ENCODE results near the gene SPON1. TPM values are rescaled to one million over a fixed set of nuclear protein-coding genes. Genes with fewer than 3 reads are reported as not detected.

SPON1 gene
- total and polyA plus RNA-seq, 11 donors: 1.6 to 20.0 (median 6.8) TPM

GRCh38 chr11:14269692-14270573 lies 307.4 kb downstream of the SPON1 start:
- Histone ChIP-seq H3K4me3 (no peak overlapping the region), H3K27me3 (no peaks in the 10 kb centered on the region), H3K9me3 (no peaks in the 10 kb centered on the region), H3K36me3 (peaks cover 0 to 15% (median 6%) of the 10 kb centered on the region in 9 donors), H3K4me1 (peaks cover 0 to 16% (median 0%) of the 10 kb centered on the region in 12 donors), H3K27ac (no peak overlapping the region)
- WGBS, 4 donors: 87 to 91% (median 89%) methylated on average over 5 of the region's 5 CpGs
- DNase-seq (no peak), ATAC-seq (no peak)
- intact Hi-C loops (cut with DNase I): no loop called here
- TF ChIP-seq POLR2A (IDR thresholded peaks at IDR 0.05): no peak
- TF ChIP-seq, protein P1, sequence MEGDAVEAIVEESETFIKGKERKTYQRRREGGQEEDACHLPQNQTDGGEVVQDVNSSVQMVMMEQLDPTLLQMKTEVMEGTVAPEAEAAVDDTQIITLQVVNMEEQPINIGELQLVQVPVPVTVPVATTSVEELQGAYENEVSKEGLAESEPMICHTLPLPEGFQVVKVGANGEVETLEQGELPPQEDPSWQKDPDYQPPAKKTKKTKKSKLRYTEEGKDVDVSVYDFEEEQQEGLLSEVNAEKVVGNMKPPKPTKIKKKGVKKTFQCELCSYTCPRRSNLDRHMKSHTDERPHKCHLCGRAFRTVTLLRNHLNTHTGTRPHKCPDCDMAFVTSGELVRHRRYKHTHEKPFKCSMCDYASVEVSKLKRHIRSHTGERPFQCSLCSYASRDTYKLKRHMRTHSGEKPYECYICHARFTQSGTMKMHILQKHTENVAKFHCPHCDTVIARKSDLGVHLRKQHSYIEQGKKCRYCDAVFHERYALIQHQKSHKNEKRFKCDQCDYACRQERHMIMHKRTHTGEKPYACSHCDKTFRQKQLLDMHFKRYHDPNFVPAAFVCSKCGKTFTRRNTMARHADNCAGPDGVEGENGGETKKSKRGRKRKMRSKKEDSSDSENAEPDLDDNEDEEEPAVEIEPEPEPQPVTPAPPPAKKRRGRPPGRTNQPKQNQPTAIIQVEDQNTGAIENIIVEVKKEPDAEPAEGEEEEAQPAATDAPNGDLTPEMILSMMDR (IDR thresholded peaks at IDR 0.05): no peak

DNA sequence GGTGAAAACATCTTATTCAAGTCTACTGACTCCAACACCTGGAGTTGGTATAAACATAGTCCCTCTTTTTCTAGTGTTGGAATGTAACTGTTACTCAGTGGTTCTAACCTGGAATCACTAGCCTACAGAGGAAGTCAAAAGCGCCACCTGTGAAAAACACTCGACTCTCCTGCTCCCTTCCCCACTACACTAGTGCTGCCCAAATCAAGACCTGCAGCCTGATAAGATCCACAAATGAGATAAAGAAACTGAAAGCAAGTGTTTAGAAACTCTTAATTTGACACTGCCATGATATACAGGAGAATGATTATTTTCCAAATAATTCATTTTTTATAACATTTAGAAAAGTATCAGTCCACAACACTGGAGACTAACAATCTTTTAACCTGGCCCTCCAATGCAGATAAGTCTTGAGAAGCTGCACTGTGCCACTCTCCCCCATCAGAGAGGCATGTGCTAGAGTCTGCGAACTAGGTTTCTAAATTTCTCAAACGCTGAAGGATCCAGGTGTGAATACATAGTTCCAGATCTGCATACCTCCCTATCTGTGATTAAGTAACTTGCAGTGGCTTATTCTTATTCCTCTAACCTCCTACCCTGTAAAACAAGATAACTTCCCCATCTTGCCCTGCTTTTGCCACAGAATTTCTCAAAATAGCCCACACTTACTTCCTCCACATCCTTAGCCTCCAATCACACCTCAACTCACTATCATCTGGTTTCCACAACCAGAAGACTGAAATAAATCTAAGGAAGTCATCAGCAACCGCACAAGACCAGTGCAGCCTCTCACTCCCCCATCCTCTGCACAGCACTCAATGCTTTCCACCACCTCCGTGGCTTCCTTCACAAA lies 308.4 kb downstream of the SPON1 start:
- H3K36me3 ChIP-seq: peaks cover 0 to 5% (median 0%) of the 10 kb centered on the region in 9 donors
- H3K4me3 ChIP-seq: no peak overlapping the region
- H3K4me1 ChIP-seq: peaks cover 0 to 16% (median 0%) of the 10 kb centered on the region in 12 donors
- no peaks in the 10 kb centered on the region for H3K27me3 ChIP-seq
- intact Hi-C loops (cut with DNase I): no loop called here
- ATAC-seq (no peak), DNase-seq (no peak)
- H3K27ac ChIP-seq: no peak overlapping the region
- H3K9me3 ChIP-seq: no peaks in the 10 kb centered on the region
- WGBS, 4 donors: 54 to 62% (median 59%) methylated on average over 6 of the region's 6 CpGs
- TF ChIP-seq, protein P1 (IDR thresholded peaks at IDR 0.05): no peak
- no peak for TF ChIP-seq POLR2A (IDR thresholded peaks at IDR 0.05)

DNA sequence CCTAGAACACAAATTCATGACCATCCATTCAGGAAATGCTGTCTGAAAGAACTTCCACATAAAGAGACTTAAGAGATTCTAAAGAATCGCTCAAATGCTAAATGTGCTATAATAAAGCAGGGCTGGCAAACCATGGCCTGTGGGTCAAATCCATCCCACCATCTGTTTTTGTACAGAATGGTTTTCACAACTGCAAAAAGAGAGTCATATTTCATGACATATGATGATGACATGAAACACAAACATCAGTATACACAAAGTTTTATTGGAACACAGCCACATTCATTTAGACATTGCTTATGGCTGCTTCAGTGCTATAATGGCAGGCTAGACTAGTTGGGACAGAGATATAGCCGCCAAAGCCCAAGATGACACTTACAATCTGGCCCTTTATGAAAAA lies 311.4 kb downstream of the SPON1 start:
- no peak for ATAC-seq

More for the DNA sequence above, 311.4 kb downstream of the SPON1 start:
- whole genome bisulfite sequencing, 4 donors: 89 to 99% (median 94%) methylated on average over 2 of the region's 2 CpGs
- no peak overlapping the region for H3K4me3 ChIP-seq
- H3K9me3 ChIP-seq: no peaks in the 10 kb centered on the region
- H3K4me1 ChIP-seq: peaks cover 0 to 16% (median 0%) of the 10 kb centered on the region in 12 donors
- no peaks in the 10 kb centered on the region for H3K27me3 ChIP-seq
- intact Hi-C loops (cut with DNase I): no loop called here
- peaks cover 0 to 23% (median 2%) of the 10 kb centered on the region in 9 donors for H3K36me3 ChIP-seq
- DNase-seq: no peak
- no peak for TF ChIP-seq POLR2A (IDR thresholded peaks at IDR 0.05)
- TF ChIP-seq, protein P1 (IDR thresholded peaks at IDR 0.05): no peak
- H3K27ac ChIP-seq: no peak overlapping the region

Measured in heart left ventricle (tissue), 16 donors.